Neural cell (in vitro differentiated cells): ENCODE data around the gene CPXM1. TPM values are rescaled to one million over a fixed set of nuclear protein-coding genes. Genes with fewer than 3 reads are reported as not detected.
A peak's percentile ranks its signal among the peaks of the same experiment; 100 is the strongest.

ENCODE experiments used
- H2AFZ ChIP-seq: fragments of 200-600, 300-800 bp; sonication (generic), shearing (Covaris generic); 2 replicates; pipeline ENCODE4 v1.6.0; 2014; ENCODE audit warnings: low read depth, mild to moderate bottlenecking, antibody characterized with exemption, low read length, moderate library complexity
- H3F3A ChIP-seq: fragments of 200-600 bp; shearing (Covaris generic); 2 replicates; pipeline ENCODE4 v1.6.1; 2016; ENCODE audit warnings: mild to moderate bottlenecking, moderate library complexity, mixed read lengths, antibody characterized with exemption, low read length; ENCODE audit not compliant: insufficient read depth, poor library complexity, severe bottlenecking
- H3K27ac ChIP-seq: fragments of 200-600, 300-800 bp; sonication (generic), shearing (Covaris generic); 2 replicates; pipeline ENCODE4 v1.5.1; 2014; ENCODE audit warnings: mild to moderate bottlenecking, low read length, moderate library complexity
- H3K27me3 ChIP-seq: fragments of 300-800, 200-600 bp; sonication (generic), shearing (Covaris generic); 2 replicates; pipeline ENCODE4 v1.6.0; 2014; ENCODE audit warnings: mild to moderate bottlenecking, low read depth, low read length, moderate library complexity; ENCODE audit not compliant: insufficient read depth
- H3K36me3 ChIP-seq: fragments of 300-800, 200-600 bp; sonication (generic), shearing (Covaris generic); 2 replicates; pipeline ENCODE4 v1.5.1; 2014; ENCODE audit warnings: mild to moderate bottlenecking, antibody characterized with exemption, low read length, moderate library complexity; ENCODE audit not compliant: insufficient read depth
- H3K4me2 ChIP-seq: fragments of 300-800, 200-600 bp; sonication (generic), shearing (Covaris generic); 2 replicates; pipeline ENCODE4 v1.6.0; 2014; ENCODE audit warnings: mild to moderate bottlenecking, low read length
- H3K4me3 ChIP-seq: fragments of 300-800, 200-600 bp; sonication (generic), shearing (Covaris generic); 2 replicates; pipeline ENCODE4 v1.5.1; 2014; ENCODE audit warnings: mild to moderate bottlenecking, low read length, moderate library complexity
- H3K79me2 ChIP-seq: fragments of 200-600 bp; shearing (Covaris generic); replicated peaks from 2 replicates; pipeline ENCODE4 v1.6.0; 2014; ENCODE audit warnings: mild to moderate bottlenecking, low read length, moderate library complexity; ENCODE audit not compliant: insufficient read depth
- H3K9ac ChIP-seq: fragments of 300-800, 200-600 bp; sonication (generic), shearing (Covaris generic); 2 replicates; pipeline ENCODE4 v1.6.1; 2016; ENCODE audit warnings: mild to moderate bottlenecking, low read length, mixed read lengths
- H3K9me2 ChIP-seq: fragments of 200-600 bp; shearing (Covaris generic); 2 replicates; pipeline ENCODE4 v1.6.1; 2016; ENCODE audit warnings: mild to moderate bottlenecking, low read length, mixed read lengths; ENCODE audit not compliant: insufficient read depth
- H3K9me3 ChIP-seq: fragments of 200-600, 300-800 bp; sonication (generic), shearing (Covaris generic); 2 replicates; pipeline ENCODE4 v1.6.1; 2016; ENCODE audit warnings: mild to moderate bottlenecking, mixed run types, low read length, moderate library complexity, mixed read lengths
- H4K20me1 ChIP-seq: fragments of 200-600 bp; shearing (Covaris generic); 2 replicates; pipeline ENCODE4 v1.6.1; 2016; ENCODE audit warnings: mild to moderate bottlenecking, mixed run types; ENCODE audit not compliant: insufficient read depth
- CTCF ChIP-seq: fragments of 450-650 bp; IDR thresholded peaks from 2 replicates; pipeline ENCODE4 v1.5.1; 2014; ENCODE audit warnings: antibody characterized with exemption, mild to moderate bottlenecking, moderate library complexity; ENCODE audit not compliant: poor library complexity, severe bottlenecking
- EP300 ChIP-seq: fragments of 450-650 bp; conservative IDR thresholded peaks from 2 replicates; pipeline ENCODE4 v1.6.1; 2014; ENCODE audit warnings: antibody characterized with exemption, mild to moderate bottlenecking, moderate library complexity; ENCODE audit not compliant: poor library complexity, severe bottlenecking
- EZH2 ChIP-seq: fragments of 200-600, 300-800 bp; shearing (Covaris generic), sonication (generic); IDR thresholded peaks from 2 replicates; pipeline ENCODE4 v1.6.1; 2014; ENCODE audit warnings: antibody characterized with exemption, low read length, borderline replicate concordance, mild to moderate bottlenecking; ENCODE audit not compliant: insufficient read depth, poor library complexity, severe bottlenecking
- MXI1 ChIP-seq: fragments of 450-650 bp; conservative IDR thresholded peaks from 2 replicates; pipeline ENCODE4 v1.6.1; 2014; ENCODE audit warnings: antibody characterized with exemption, mild to moderate bottlenecking; ENCODE audit not compliant: poor library complexity, severe bottlenecking
- POLR2AphosphoS5 ChIP-seq: IDR thresholded peaks from 2 replicates; pipeline ENCODE4 v1.6.1; 2012
- RAD21 ChIP-seq: fragments of 450-650 bp; conservative IDR thresholded peaks from 2 replicates; pipeline ENCODE4 v1.6.1; 2014; ENCODE audit warnings: antibody characterized with exemption, mild to moderate bottlenecking, moderate library complexity
- SMC3 ChIP-seq: fragments of 450-650 bp; conservative IDR thresholded peaks from 2 replicates; pipeline ENCODE4 v1.6.1; 2014; ENCODE audit warnings: antibody characterized with exemption, mild to moderate bottlenecking, moderate library complexity; ENCODE audit not compliant: poor library complexity
- TAF1 ChIP-seq: IDR thresholded peaks from 2 replicates; pipeline ENCODE4 v1.6.1; 2012; ENCODE audit warnings: low read depth
- polyA plus RNA-seq: library from polyadenylated mRNA; depleted of rRNA; stranded (reverse); fragments of >200 nt; gene quantifications from 2 replicates; pipeline ENCODE4 v1.2.3, GENCODE V29; 2014
- TF ChIP-seq, protein P1 (sequence below): IDR thresholded peaks from 2 replicates; pipeline ENCODE4 v1.6.1; 2012; ENCODE audit warnings: borderline replicate concordance

The CPXM1 gene
- polyA plus RNA-seq, 1 donor from 2014 or later, result 44.0 TPM

- no peaks in the 10 kb centered on the region for H3K36me3 ChIP-seq
- peaks cover 3% of the 10 kb centered on the region for H3K79me2 ChIP-seq
- no peak for TF ChIP-seq TAF1
- TF ChIP-seq POLR2AphosphoS5, result no peak
- TF ChIP-seq SMC3, result no peak
- H3K9me3 ChIP-seq, result no peaks in the 10 kb centered on the region
- no peak overlapping the region for H3K27ac ChIP-seq
- H3K4me3 ChIP-seq, result no peak overlapping the region
- H3K27me3 ChIP-seq, result no peaks in the 10 kb centered on the region
- no peak overlapping the region for H3K9ac ChIP-seq
- H2AFZ ChIP-seq, result no peak overlapping the region
- no peaks in the 10 kb centered on the region for H3K9me2 ChIP-seq
- H3K4me2 ChIP-seq, result no peak overlapping the region
- H3F3A ChIP-seq, result no peaks in the 10 kb centered on the region
- no peaks in the 10 kb centered on the region for H4K20me1 ChIP-seq
Measured at GRCh38 chr20:2845607-2846006, 45.2 kb upstream of the CPXM1 start.

DNA sequence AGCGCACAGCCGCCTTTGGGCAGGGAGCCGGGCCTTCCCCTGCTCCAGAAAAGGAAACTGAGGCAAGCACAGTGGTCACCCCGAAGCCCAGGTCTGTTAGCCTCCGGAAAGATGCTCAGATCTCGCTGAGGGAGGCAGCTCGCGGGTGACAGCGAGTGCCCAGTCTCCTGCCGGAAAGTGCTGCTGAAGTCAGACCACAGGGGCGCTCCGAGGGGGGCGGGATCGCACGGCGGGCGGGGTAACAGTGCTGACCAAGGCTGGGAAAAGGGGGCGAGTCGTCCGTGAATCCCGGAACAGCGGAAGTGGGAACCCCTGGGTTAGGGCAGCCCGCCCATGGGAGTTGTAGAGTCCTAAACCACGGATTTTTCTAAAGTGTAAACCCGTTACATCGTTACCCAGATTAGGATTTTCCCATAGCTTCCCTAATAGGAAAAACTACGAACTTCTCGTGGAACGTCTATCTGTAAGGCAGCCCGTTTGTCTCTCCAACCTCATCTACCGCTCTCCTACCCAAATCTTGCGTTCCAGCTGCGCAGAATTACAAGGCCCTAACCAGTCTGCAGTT, 40.6 kb upstream of the CPXM1 start:
- Histone ChIP-seq H3F3A (no peaks in the 10 kb centered on the region), H3K27me3 (no peaks in the 10 kb centered on the region), H3K36me3 (no peaks in the 10 kb centered on the region), H4K20me1 (no peaks in the 10 kb centered on the region), H3K9me2 (no peaks in the 10 kb centered on the region), H3K4me2 (peak overlapping the region; percentile 63), H3K4me3 (peak overlapping the region; percentile 97), H3K9me3 (no peaks in the 10 kb centered on the region), H2AFZ (peak overlapping the region; percentile 56), H3K27ac (peak overlapping the region; percentile 20), H3K79me2 (peaks cover 3% of the 10 kb centered on the region), H3K9ac (peak overlapping the region; percentile 76)
- TF ChIP-seq, protein P1, sequence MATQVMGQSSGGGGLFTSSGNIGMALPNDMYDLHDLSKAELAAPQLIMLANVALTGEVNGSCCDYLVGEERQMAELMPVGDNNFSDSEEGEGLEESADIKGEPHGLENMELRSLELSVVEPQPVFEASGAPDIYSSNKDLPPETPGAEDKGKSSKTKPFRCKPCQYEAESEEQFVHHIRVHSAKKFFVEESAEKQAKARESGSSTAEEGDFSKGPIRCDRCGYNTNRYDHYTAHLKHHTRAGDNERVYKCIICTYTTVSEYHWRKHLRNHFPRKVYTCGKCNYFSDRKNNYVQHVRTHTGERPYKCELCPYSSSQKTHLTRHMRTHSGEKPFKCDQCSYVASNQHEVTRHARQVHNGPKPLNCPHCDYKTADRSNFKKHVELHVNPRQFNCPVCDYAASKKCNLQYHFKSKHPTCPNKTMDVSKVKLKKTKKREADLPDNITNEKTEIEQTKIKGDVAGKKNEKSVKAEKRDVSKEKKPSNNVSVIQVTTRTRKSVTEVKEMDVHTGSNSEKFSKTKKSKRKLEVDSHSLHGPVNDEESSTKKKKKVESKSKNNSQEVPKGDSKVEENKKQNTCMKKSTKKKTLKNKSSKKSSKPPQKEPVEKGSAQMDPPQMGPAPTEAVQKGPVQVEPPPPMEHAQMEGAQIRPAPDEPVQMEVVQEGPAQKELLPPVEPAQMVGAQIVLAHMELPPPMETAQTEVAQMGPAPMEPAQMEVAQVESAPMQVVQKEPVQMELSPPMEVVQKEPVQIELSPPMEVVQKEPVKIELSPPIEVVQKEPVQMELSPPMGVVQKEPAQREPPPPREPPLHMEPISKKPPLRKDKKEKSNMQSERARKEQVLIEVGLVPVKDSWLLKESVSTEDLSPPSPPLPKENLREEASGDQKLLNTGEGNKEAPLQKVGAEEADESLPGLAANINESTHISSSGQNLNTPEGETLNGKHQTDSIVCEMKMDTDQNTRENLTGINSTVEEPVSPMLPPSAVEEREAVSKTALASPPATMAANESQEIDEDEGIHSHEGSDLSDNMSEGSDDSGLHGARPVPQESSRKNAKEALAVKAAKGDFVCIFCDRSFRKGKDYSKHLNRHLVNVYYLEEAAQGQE, result no peak
- no peak for TF ChIP-seq MXI1
- no peak for TF ChIP-seq RAD21
- no peak for TF ChIP-seq POLR2AphosphoS5
- TF ChIP-seq TAF1, result no peak
- TF ChIP-seq CTCF, result no peak
- no peak for TF ChIP-seq EZH2
- no peak for TF ChIP-seq EP300
- TF ChIP-seq SMC3, result no peak
